ENCODE measurements around the gene ZNF749. TPM values are rescaled to one million over a fixed set of nuclear protein-coding genes. Genes with fewer than 3 reads are reported as not detected.

ZNF749 gene
- total and polyA plus RNA-seq, 10 of the 15 experiments (the other 5 are each of a cell fraction or from before 2014, with no cell fraction given): 3.1 to 20.2 (median 13.7) TPM

DNA sequence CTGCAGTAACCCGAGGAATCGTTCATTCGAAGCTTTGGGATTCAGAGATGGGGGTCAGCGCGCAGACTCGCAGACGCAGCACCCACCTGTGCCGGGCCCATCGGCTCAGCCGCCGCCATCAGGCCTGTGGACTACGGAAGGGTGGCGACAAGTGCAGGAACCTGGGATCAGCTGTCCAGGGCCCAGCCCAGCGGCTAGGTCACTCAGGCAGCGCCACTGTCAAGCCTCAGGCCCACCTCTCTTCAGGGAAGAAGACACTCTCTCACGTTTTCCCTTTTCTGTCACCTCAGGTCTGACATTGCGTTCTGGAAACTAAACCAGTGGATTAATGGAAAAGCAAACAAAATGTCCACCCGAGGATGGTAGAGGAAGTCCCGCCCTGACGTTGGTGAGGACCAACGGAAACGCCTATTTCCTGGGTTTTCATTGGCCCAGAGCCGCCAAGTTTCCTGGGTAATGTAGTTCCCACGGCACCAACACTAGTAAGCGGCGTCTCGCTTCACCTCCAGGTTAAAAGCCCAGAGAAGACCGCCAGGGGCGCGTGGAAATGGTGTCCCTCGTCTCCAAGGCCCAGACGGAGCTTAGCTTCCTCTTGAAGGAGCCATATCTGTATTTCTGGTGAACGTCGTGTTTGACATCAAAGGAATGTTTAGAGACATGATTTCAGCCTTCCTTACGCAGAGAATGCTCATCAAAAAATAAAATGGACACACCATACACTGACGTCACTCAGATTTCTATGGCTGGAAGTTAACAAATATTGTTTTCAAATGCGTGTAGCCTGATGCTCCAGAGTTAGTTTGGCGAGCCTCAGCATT, 42.3 kb downstream of the ZNF749 start, which contains the start of gene ZNF772 (continued):
- TF ChIP-seq, protein P1, sequence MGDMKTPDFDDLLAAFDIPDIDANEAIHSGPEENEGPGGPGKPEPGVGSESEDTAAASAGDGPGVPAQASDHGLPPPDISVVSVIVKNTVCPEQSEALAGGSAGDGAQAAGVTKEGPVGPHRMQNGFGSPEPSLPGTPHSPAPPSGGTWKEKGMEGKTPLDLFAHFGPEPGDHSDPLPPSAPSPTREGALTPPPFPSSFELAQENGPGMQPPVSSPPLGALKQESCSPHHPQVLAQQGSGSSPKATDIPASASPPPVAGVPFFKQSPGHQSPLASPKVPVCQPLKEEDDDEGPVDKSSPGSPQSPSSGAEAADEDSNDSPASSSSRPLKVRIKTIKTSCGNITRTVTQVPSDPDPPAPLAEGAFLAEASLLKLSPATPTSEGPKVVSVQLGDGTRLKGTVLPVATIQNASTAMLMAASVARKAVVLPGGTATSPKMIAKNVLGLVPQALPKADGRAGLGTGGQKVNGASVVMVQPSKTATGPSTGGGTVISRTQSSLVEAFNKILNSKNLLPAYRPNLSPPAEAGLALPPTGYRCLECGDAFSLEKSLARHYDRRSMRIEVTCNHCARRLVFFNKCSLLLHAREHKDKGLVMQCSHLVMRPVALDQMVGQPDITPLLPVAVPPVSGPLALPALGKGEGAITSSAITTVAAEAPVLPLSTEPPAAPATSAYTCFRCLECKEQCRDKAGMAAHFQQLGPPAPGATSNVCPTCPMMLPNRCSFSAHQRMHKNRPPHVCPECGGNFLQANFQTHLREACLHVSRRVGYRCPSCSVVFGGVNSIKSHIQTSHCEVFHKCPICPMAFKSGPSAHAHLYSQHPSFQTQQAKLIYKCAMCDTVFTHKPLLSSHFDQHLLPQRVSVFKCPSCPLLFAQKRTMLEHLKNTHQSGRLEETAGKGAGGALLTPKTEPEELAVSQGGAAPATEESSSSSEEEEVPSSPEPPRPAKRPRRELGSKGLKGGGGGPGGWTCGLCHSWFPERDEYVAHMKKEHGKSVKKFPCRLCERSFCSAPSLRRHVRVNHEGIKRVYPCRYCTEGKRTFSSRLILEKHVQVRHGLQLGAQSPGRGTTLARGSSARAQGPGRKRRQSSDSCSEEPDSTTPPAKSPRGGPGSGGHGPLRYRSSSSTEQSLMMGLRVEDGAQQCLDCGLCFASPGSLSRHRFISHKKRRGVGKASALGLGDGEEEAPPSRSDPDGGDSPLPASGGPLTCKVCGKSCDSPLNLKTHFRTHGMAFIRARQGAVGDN (IDR thresholded peaks at IDR 0.05): no peak
- TF ChIP-seq TCF12 (IDR thresholded peaks at IDR 0.05; ENCODE audit: low read depth, low read length) (0 out of 2 replicates have a peak, but pooled peaks have one; percentile 11), ZBED1 (IDR thresholded peaks at IDR 0.05; ENCODE audit: borderline replicate concordance) (no peak), ETV6 (conservative IDR thresholded peaks at IDR 0.05 in 1 of 2, IDR thresholded peaks at IDR 0.05 in 1 of 2; ENCODE audit: borderline replicate concordance in 1 of 2, low read depth in 1 of 2) (no peak), BRCA1 (IDR thresholded peaks at IDR 0.05; ENCODE audit: low read depth, low read length) (no peak), POLR2AphosphoS5 (IDR thresholded peaks at IDR 0.05; ENCODE audit: low read length) (peak; percentile 54), WRNIP1 (IDR thresholded peaks at IDR 0.05; ENCODE audit: borderline replicate concordance, low read depth, low read length) (no peak), EP300 (IDR thresholded peaks at IDR 0.05; ENCODE audit: borderline replicate concordance in 1 of 2, control insufficient read depth in 1 of 2, low read depth in 2 of 2, low read length in 2 of 2) (no peak), SPI1 (IDR thresholded peaks at IDR 0.05; ENCODE audit: borderline replicate concordance, insufficient read depth, low read depth, low read length) (no peak), RAD51 (IDR thresholded peaks at IDR 0.05) (no peak), SRF (IDR thresholded peaks at IDR 0.05; ENCODE audit: low read depth in 2 of 2, low read length in 2 of 2) (no peak), CBX5 (IDR thresholded peaks at IDR 0.05; ENCODE audit: low read depth) (no peak; the same call in 1 of the 2 replicates), POLR2AphosphoS2 (IDR thresholded peaks at IDR 0.05; ENCODE audit: low read depth, low read length) (no peak), SREBF1 (IDR thresholded peaks at IDR 0.05; ENCODE audit: low read length) (peak; percentile 60), STAT3 (IDR thresholded peaks at IDR 0.05; ENCODE audit: low read depth, low read length) (no peak), GATAD2B (conservative IDR thresholded peaks at IDR 0.05; ENCODE audit: low read depth) (peak; percentile 26; the same call in 1 of the 2 replicates), MEF2A (IDR thresholded peaks at IDR 0.05; ENCODE audit: insufficient read depth, low read depth, low read length) (no peak), TBL1XR1 (IDR thresholded peaks at IDR 0.05; ENCODE audit: low read depth, low read length) (0 out of 2 replicates have a peak, but pooled peaks have one; percentile 45), IRF4 (IDR thresholded peaks at IDR 0.05; ENCODE audit: low read depth, low read length) (no peak), ASH2L (IDR thresholded peaks at IDR 0.05; ENCODE audit: borderline replicate concordance, low read depth) (no peak)
- TF ChIP-seq, protein P2, sequence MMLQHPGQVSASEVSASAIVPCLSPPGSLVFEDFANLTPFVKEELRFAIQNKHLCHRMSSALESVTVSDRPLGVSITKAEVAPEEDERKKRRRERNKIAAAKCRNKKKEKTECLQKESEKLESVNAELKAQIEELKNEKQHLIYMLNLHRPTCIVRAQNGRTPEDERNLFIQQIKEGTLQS (IDR thresholded peaks at IDR 0.05; ENCODE audit: borderline replicate concordance, extremely low read depth, low read depth, low read length): no peak
- TF ChIP-seq, protein P3, sequence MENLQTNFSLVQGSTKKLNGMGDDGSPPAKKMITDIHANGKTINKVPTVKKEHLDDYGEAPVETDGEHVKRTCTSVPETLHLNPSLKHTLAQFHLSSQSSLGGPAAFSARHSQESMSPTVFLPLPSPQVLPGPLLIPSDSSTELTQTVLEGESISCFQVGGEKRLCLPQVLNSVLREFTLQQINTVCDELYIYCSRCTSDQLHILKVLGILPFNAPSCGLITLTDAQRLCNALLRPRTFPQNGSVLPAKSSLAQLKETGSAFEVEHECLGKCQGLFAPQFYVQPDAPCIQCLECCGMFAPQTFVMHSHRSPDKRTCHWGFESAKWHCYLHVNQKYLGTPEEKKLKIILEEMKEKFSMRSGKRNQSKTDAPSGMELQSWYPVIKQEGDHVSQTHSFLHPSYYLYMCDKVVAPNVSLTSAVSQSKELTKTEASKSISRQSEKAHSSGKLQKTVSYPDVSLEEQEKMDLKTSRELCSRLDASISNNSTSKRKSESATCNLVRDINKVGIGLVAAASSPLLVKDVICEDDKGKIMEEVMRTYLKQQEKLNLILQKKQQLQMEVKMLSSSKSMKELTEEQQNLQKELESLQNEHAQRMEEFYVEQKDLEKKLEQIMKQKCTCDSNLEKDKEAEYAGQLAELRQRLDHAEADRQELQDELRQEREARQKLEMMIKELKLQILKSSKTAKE (IDR thresholded peaks at IDR 0.05; ENCODE audit: low read depth, poor library complexity, severe bottlenecking): no peak

All from GM12878 (cell line).